Upper lobe of right lung (tissue), 1 donor: ENCODE data around the gene IQUB. TPM values are rescaled to one million over a fixed set of nuclear protein-coding genes. Genes with fewer than 3 reads are reported as not detected.

Source experiments
- ATAC-seq: fragments of 200-7000 bp; cut with Tn5 transposase; one replicate; pipeline ENCODE4 v1.9.1; 2020; ENCODE audit warnings: mild to moderate bottlenecking, moderate library complexity
- DNase-seq: peaks from one replicate; pipeline ENCODE4 v3.0.0-alpha.2; 2020
- H3K27ac ChIP-seq: fragments of 200-600 bp; one replicate; pipeline ENCODE4 v1.8.0; 2022
- H3K27me3 ChIP-seq: fragments of 200-600 bp; one replicate; pipeline ENCODE4 v1.8.0; 2022; ENCODE audit warnings: mild to moderate bottlenecking
- H3K36me3 ChIP-seq: fragments of 200-600 bp; one replicate; pipeline ENCODE4 v1.8.0; 2022
- H3K4me1 ChIP-seq: fragments of 200-600 bp; one replicate; pipeline ENCODE4 v1.8.0; 2022
- H3K4me3 ChIP-seq: fragments of 200-600 bp; one replicate; pipeline ENCODE4 v1.8.0; 2022; ENCODE audit warnings: mild to moderate bottlenecking
- H3K9me3 ChIP-seq: fragments of 200-600 bp; one replicate; pipeline ENCODE4 v1.8.0; 2022
- intact Hi-C: fragments of 100-400 bp; cut with DNase I; formaldehyde crosslinking; loops from one replicate; pipeline ENCODE4 v1.11.0; 2022
- total RNA-seq: library from RNA; stranded (reverse); fragmentation: NEBNext Ultra II Directional; extraction: Animal tissue kit (Norgen Biotek cat#: 25700); gene quantifications from one replicate; pipeline ENCODE4 v1.2.1, GENCODE V29; 2021
- TF ChIP-seq, protein P1 (sequence below): fragments of 200-600 bp; IDR thresholded peaks from one replicate; pipeline ENCODE4 v1.8.0; 2022; ENCODE audit warnings: antibody characterized with exemption
- donor health status: DM: no; HTN: yes; CAD: no; lungs with severe emphysema.

The IQUB gene
- total RNA-seq, 1 donor from 2014 or later, result 0.75 TPM

DNA sequence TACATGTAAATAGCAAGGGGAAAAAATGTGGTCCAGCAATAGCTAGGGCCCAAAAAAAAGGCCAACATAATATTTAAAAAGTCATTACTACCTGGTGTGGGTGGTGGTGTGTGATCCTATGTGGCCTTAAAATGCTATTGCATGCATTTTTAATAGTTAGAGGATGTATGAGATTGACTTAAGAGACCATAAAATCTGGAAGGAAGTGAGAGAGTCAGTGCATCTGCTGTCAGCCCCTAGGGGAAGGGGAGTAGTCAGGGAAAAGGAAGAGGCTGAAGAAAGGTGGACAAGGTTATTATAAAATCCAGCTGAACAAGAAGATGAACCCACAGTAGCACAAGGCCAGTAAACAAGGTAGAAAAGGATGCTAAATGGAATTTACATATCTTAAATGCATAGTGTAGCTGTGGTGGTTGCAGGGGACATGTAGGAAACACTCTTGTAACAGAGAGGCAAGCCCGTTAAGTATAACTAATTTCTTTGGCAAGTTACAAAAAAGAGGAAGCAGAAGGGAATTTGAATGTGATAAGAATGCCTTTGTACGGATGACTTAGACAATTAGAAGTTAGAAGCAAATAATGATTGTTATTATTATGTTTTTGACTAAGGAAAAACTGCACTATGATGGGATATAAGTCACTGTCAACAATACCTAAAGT is 35.1 kb upstream of the IQUB start:
- Histone ChIP-seq H3K9me3 (no peaks in the 10 kb centered on the region), H3K4me1 (no peaks in the 10 kb centered on the region), H3K27ac (no peak overlapping the region), H3K36me3 (no peaks in the 10 kb centered on the region), H3K4me3 (no peak overlapping the region), H3K27me3 (no peaks in the 10 kb centered on the region)
- no peak for DNase-seq
- TF ChIP-seq, protein P1, sequence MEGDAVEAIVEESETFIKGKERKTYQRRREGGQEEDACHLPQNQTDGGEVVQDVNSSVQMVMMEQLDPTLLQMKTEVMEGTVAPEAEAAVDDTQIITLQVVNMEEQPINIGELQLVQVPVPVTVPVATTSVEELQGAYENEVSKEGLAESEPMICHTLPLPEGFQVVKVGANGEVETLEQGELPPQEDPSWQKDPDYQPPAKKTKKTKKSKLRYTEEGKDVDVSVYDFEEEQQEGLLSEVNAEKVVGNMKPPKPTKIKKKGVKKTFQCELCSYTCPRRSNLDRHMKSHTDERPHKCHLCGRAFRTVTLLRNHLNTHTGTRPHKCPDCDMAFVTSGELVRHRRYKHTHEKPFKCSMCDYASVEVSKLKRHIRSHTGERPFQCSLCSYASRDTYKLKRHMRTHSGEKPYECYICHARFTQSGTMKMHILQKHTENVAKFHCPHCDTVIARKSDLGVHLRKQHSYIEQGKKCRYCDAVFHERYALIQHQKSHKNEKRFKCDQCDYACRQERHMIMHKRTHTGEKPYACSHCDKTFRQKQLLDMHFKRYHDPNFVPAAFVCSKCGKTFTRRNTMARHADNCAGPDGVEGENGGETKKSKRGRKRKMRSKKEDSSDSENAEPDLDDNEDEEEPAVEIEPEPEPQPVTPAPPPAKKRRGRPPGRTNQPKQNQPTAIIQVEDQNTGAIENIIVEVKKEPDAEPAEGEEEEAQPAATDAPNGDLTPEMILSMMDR, result no peak
- ATAC-seq, result no peak
- intact Hi-C loops, result no loop called here

DNA sequence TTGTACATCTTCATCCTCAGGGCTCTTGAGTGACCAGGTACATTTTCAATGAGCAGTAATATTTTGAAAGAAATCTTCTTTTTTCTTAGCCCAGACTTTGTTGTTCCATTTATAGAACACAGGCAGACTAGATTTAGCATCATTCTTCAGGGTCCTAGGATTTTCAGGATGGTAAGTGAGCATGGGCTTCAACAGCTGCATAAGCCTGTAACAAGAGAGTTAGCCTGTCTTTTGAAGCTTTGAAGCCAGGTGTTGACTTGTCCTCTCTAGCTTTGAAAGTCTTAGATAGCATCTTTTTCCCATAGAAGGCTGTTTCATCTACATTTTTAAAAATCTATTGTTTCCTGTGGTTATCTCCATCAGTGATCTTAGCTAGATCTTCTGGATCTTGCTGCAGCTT is 27.7 kb upstream of the IQUB start:
- no peak overlapping the region for H3K4me3 ChIP-seq
- H3K9me3 ChIP-seq, result no peaks in the 10 kb centered on the region
- no peak overlapping the region for H3K27ac ChIP-seq
- no peaks in the 10 kb centered on the region for H3K27me3 ChIP-seq
- TF ChIP-seq, protein P1, result no peak
- H3K4me1 ChIP-seq, result no peaks in the 10 kb centered on the region
- ATAC-seq (no peak), DNase-seq (no peak)
- intact Hi-C loops, result no loop called here
- no peaks in the 10 kb centered on the region for H3K36me3 ChIP-seq

DNA sequence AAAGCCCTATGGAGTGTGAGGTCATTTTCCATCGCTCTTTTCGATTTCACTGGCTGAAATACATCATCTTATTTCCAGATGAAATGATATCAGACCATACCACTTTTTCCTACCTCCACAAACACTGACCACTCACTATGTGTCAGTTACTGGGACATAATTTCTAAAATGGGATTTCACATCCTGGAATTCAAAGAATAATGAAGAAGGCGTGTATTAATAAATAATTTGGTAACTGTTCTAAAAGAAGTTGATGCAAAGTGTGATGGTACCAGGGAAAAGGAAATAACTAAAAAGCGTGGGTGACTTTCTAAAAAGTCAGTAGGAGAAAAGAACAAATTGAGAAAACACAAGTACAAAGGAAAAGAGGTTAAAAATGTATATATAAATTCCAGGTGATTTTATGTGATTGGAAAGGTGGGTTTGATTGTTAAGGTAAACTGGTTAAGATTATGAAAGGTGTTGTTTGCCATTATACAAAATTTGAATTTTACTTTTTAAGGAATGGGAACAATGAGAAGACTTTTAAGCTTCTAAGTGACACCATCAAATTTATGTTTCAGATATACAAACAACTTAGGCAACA is 24.0 kb upstream of the IQUB start:
- peak overlapping the region; percentile 86 for H3K4me3 ChIP-seq
- no peaks in the 10 kb centered on the region for H3K9me3 ChIP-seq
- peak overlapping the region; percentile 92 for H3K27ac ChIP-seq
- H3K27me3 ChIP-seq, result no peaks in the 10 kb centered on the region
- peaks cover 20% of the 10 kb centered on the region for H3K4me1 ChIP-seq
- DNase-seq (no peak), ATAC-seq (no peak)
- intact Hi-C loops, result no loop called here
- peaks cover 8% of the 10 kb centered on the region for H3K36me3 ChIP-seq
- TF ChIP-seq, protein P1, result no peak

DNA sequence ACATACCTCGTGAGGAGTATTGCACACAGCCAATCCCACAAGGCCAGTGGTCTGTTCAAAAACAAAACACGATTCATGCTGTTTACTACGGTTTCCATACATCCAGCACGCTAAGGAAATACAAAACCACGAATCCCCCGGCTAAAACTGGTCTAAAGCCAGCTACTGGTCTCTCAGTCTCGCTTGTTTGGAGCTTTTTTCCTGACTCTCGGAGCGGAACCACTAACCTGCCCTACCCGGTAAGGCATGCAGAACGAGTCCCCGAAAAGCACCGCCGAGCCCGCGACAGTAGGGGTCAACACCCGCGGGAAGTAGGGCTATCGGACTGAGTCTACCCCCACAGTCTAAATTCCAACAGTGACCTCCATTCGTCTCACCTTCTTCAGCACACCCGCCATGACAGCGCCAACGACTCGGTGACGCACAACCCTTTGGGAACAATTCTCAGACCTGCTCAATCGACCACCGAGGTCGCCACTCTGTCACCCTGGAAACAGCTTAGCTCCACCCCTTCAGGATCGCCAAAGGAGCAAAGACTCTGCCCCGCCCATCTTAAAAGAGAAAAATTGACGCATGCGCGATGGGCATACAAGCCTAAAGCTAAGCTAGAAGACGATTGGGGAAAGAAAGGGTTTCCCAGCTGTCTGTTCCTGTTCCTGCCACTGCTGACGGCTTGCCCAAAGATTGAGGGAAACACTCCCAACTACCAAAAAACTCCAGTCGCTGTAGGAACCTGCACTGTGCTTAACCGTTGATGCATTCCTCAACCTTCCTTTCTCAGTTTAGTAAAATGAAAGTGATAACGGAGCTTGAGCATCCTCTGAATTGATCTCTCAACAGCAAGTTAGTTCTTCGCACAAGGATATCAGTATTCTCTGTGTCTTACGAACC is 23.2 kb upstream of the IQUB start, which contains the start of gene NDUFA5:
NDUFA5 (minus strand) TSS at position 421 of the 891 bp plus-strand sequence; CDS start at position 398, 23 bp downstream.
- no peaks in the 10 kb centered on the region for H3K9me3 ChIP-seq
- H3K4me1 ChIP-seq, result peaks cover 20% of the 10 kb centered on the region
- intact Hi-C loops, result no loop called here
- peak; percentile 95 for DNase-seq
- peaks cover 15% of the 10 kb centered on the region for H3K36me3 ChIP-seq
- H3K27me3 ChIP-seq, result no peaks in the 10 kb centered on the region
- peak within 1 kb of the TSS; percentile 92 for H3K27ac ChIP-seq
- TF ChIP-seq, protein P1, result no peak
- ATAC-seq, result peak; percentile 100
- H3K4me3 ChIP-seq, result peak within 1 kb of the TSS; percentile 86

DNA sequence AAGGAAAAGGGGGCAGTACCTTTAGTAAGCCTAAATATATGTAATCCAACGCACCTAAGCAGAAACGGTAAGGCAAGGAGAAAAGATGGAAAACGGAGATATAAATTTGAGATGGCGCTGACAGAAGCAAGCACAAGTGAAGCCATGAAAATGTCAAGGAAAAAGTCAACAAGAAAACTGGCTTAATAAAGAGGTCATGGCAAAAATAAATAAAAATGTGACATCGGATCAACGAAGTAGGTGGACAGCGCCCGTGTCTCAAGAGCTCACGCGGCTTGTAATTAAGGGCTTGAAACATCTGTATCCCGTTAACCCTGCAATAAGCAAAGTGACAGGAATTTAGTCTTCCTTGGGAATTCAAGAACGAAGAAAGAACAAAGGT is 22.6 kb upstream of the IQUB start:
- Histone ChIP-seq H3K36me3 (peaks cover 16% of the 10 kb centered on the region), H3K27ac (peak overlapping the region; percentile 92), H3K4me3 (peak overlapping the region; percentile 86), H3K9me3 (no peaks in the 10 kb centered on the region), H3K27me3 (no peaks in the 10 kb centered on the region), H3K4me1 (peaks cover 20% of the 10 kb centered on the region)
- DNase-seq (no peak), ATAC-seq (no peak)
- TF ChIP-seq, protein P1, result no peak
- intact Hi-C loops, result no loop called here
